HepG2 (cell line): ENCODE measurements around the gene ARL5B. TPM values are rescaled to one million over a fixed set of nuclear protein-coding genes. Genes with fewer than 3 reads are reported as not detected.

Experiments used
- ATAC-seq: fragments of 200-7000 bp; cut with Tn5 transposase; 3 replicates; pipeline ENCODE4 v1.9.1; 2020; ENCODE audit warnings: mild to moderate bottlenecking, moderate library complexity
- BruUV-seq: library from RNA; stranded (reverse); fragments of 400-500 nt; replicated peaks from 2 replicates; lab custom pipeline; 2021; lab: Mats Ljungman, UMichigan
- CTCF ChIA-PET: fragments of 300-600 bp; formaldehyde crosslinking; extraction: SDS; loops from one replicate; lab custom pipeline; 2021; ENCODE audit warnings: low total read pairs, inconsistent platforms, low intra/inter-chr PET ratio; lab: Yijun Ruan, JAX
- POLR2A ChIA-PET: fragments of 350-600 bp; sonication (Branson Sonifier 250); formaldehyde crosslinking; loops from one replicate; lab custom pipeline; 2020; ENCODE audit warnings: antibody characterized with exemption, inconsistent platforms; lab: Yijun Ruan, JAX
- DNase-seq: peaks from one replicate; pipeline ENCODE4 v3.0.0-alpha.2; 2015; ENCODE audit warnings: low spot score
- FAIRE-seq: peaks from 3 replicates; lab custom pipeline; 2011; peaks lifted over from hg19 to GRCh38; lab: Jason Lieb, UNC
- H2AFZ ChIP-seq: one replicate; pipeline ENCODE4 v1.6.1; 2011; ENCODE audit warnings: low read length, inconsistent platforms
- H3K27ac ChIP-seq: fragments of 300-600 bp; 3 replicates; pipeline ENCODE4 v1.8.0; 2011; ENCODE audit warnings: mixed run types, mild to moderate bottlenecking, mixed read lengths, low read length, inconsistent platforms; ENCODE audit not compliant: insufficient read depth; ENCODE audit errors: extremely low read length
- H3K27me3 ChIP-seq, 2 experiments: fragments of 200-600 bp in 1 of 2; 2 replicates in 1 of 2; 3 replicates in 1 of 2; pipeline versions ENCODE4 v1.6.0 to v1.8.0; 2011; ENCODE audit warnings: low read length in 2 of 2, mild to moderate bottlenecking in 2 of 2, moderate library complexity in 2 of 2, inconsistent platforms in 1 of 2; ENCODE audit not compliant: insufficient read depth in 2 of 2, control insufficient read depth in 1 of 2
- H3K36me3 ChIP-seq, 2 experiments: fragments of 200-600 bp in 1 of 2; replicated peaks in 1 of 2; 2 replicates in 1 of 2; 3 replicates in 1 of 2; pipeline versions ENCODE4 v1.5.1 to v1.8.0; 2011; ENCODE audit warnings: low read length in 2 of 2, inconsistent platforms in 1 of 2; ENCODE audit not compliant: insufficient read depth in 2 of 2, control insufficient read depth in 1 of 2
- H3K4me1 ChIP-seq: 2 replicates; pipeline ENCODE4 v1.5.1; 2012; ENCODE audit warnings: low read length, inconsistent platforms; ENCODE audit not compliant: insufficient read depth
- H3K4me2 ChIP-seq: 2 replicates; pipeline ENCODE4 v1.6.0; 2011; ENCODE audit warnings: low read depth, low read length, inconsistent platforms
- H3K4me3 ChIP-seq, 3 experiments: fragments of 200-600 bp in 1 of 3; sonication (generic), shearing (Covaris generic) in 1 of 3; replicated peaks in 1 of 3; 2 replicates each; pipeline ENCODE4 v1.5.1; 2011 to 2016; ENCODE audit warnings: low read length in 3 of 3, inconsistent platforms in 2 of 3, low read depth in 2 of 3, mild to moderate bottlenecking in 2 of 3, control low read depth in 1 of 3, mixed read lengths in 1 of 3; ENCODE audit not compliant: insufficient read depth in 1 of 3
- H3K79me2 ChIP-seq: one replicate; pipeline ENCODE4 v1.6.1; 2011; ENCODE audit warnings: low read length, inconsistent platforms; ENCODE audit not compliant: insufficient read depth
- H3K9ac ChIP-seq: 2 replicates; pipeline ENCODE4 v1.6.0; 2011; ENCODE audit warnings: mild to moderate bottlenecking, low read depth, low read length, inconsistent platforms; ENCODE audit not compliant: insufficient read depth
- H3K9me3 ChIP-seq: 2 replicates; pipeline ENCODE4 v1.5.1; 2012; ENCODE audit warnings: mild to moderate bottlenecking, low read length
- H4K20me1 ChIP-seq: 2 replicates; pipeline ENCODE4 v1.6.0; 2011; ENCODE audit warnings: inconsistent platforms, mild to moderate bottlenecking, low read length, moderate library complexity; ENCODE audit not compliant: insufficient read depth
- PLSCR1 ChIP-seq: sonication (generic); formaldehyde crosslinking; IDR thresholded peaks from 2 replicates; pipeline ENCODE4 v1.5.0; 2020; ENCODE audit warnings: missing genetic modification reagents, mild to moderate bottlenecking, borderline replicate concordance
- SKI ChIP-seq: fragments of 450-650 bp; IDR thresholded peaks from one replicate; pipeline ENCODE4 v1.6.1; 2018; ENCODE audit warnings: mild to moderate bottlenecking; ENCODE audit not compliant: partially characterized antibody
- TARDBP ChIP-seq: sonication (generic); formaldehyde crosslinking; IDR thresholded peaks from 2 replicates; pipeline ENCODE4 v1.8.0; 2022; ENCODE audit warnings: mild to moderate bottlenecking, missing genetic modification reagents
- TCF7L2 ChIP-seq: IDR thresholded peaks from 2 replicates; pipeline ENCODE4 v1.6.1; 2011; ENCODE audit warnings: mild to moderate bottlenecking, low read depth, low read length, moderate library complexity
- ZMYM3 ChIP-seq: sonication (generic); formaldehyde crosslinking; IDR thresholded peaks from 2 replicates; pipeline ENCODE4 v1.5.1; 2020; ENCODE audit warnings: mild to moderate bottlenecking, missing genetic modification reagents
- ZNF431 ChIP-seq: sonication (generic); formaldehyde crosslinking; IDR thresholded peaks from 2 replicates; pipeline ENCODE4 v1.9.0; 2022; ENCODE audit warnings: missing genetic modification reagents, low read depth, mild to moderate bottlenecking, borderline replicate concordance
- ZNF484 ChIP-seq: sonication (generic); formaldehyde crosslinking; IDR thresholded peaks from 2 replicates; pipeline ENCODE4 v1.5.1; 2020; ENCODE audit warnings: mild to moderate bottlenecking, low read depth, missing genetic modification reagents, borderline replicate concordance
- ZNF770 ChIP-seq: sonication (generic); formaldehyde crosslinking; IDR thresholded peaks from 2 replicates; pipeline ENCODE4 v1.5.0; 2020; ENCODE audit warnings: mild to moderate bottlenecking, missing genetic modification reagents
- ZNF790 ChIP-seq: sonication (generic); formaldehyde crosslinking; IDR thresholded peaks from 2 replicates; pipeline ENCODE4 v1.8.0; 2022; ENCODE audit warnings: missing genetic modification reagents, mild to moderate bottlenecking, borderline replicate concordance
- WGBS: methylation state at CpG from one replicate; pipeline ENCODE4 v1.1.6; 2017; ENCODE audit warnings: low lambda C conversion rate; 5-methylcytosine and 5-hydroxymethylcytosine counted together
- in situ Hi-C: cut with HindIII; loops from 2 replicates; pipeline ENCODE4 v1.10.0; 2017; ENCODE audit warnings: low pct_unique_long_range_greater_than_20kb; ENCODE audit not compliant: extremely low pct_ligation_motif_present
- intact Hi-C: fragments of 100-400 bp; cut with micrococcal nuclease; formaldehyde crosslinking; loops from one replicate; pipeline ENCODE4 v1.10.0; 2022; ENCODE audit not compliant: unreplicated experiment
- polyA plus RNA-seq, 8 experiments: library from polyadenylated mRNA; depleted of rRNA in 3 of 8; stranded (reverse) in 7 of 8; unstranded in 1 of 8; fragments of >200 nt; fragmentation: Illumina TruSeq in 4 of 8; extraction: Trizol in 4 of 8; gene quantifications; 2 replicates each; pipeline versions ENCODE4 v1.2.1 to v1.2.3, GENCODE V29; 2011 to 2016; ENCODE audit warnings: low read depth in 4 of 8, missing spikeins in 1 of 8, mixed read lengths in 1 of 8; ENCODE audit not compliant: insufficient read depth in 1 of 8
- total RNA-seq, 5 experiments: library from RNA; depleted of rRNA; stranded (reverse); fragments of >200 nt; fragmentation: Illumina TruSeq; extraction: Trizol; gene quantifications; 2 replicates each; pipeline ENCODE4 v1.2.3, GENCODE V29; 2016; ENCODE audit warnings: low read depth in 1 of 5
- TF ChIP-seq, protein P1 (sequence below): IDR thresholded peaks from 2 replicates; pipeline ENCODE4 v1.6.1; 2016; ENCODE audit warnings: missing compliant biosample characterization, missing genetic modification reagents, borderline replicate concordance

ARL5B gene
- total and polyA plus RNA-seq, 2 of the 13 experiments (the other 11 are each of a cell fraction or from before 2014, with no cell fraction given): 26.6 to 32.7 TPM

GRCh38 chr10:18647945-18648344 is 11.3 kb upstream of the ARL5B start:
- H2AFZ ChIP-seq: no peak overlapping the region
- no peak for TF ChIP-seq TCF7L2
- TF ChIP-seq ZNF484 (CRISPR knock-in tag): no peak
- TF ChIP-seq SKI: no peak
- no peak for TF ChIP-seq ZNF790
- no peak for TF ChIP-seq TARDBP
- no peaks in the 10 kb centered on the region; a peak in 1 of 5 replicates for H3K27me3 ChIP-seq
- H3K9ac ChIP-seq: no peak overlapping the region
- peak overlapping the region; percentile 82; the same call in 1 of the 2 replicates for H3K4me2 ChIP-seq
- ChIA-PET POLR2A (interaction anchor here (2.1 to 2.4 kb wide), 2 partner anchors 8 to 11 kb away, joined by 9 to 10 read pairs; partner anchors contain the start of gene ARL5B), CTCF (no interaction called here)
- H3K4me3 ChIP-seq: no peak overlapping the region
- DNase-seq: no peak
- ATAC-seq: no peak
- no peaks in the 10 kb centered on the region for H4K20me1 ChIP-seq
- WGBS: 92% methylated on average over 3 of the region's 3 CpGs
- H3K36me3 ChIP-seq: peaks cover 2 to 20% of the 10 kb centered on the region in 2 experiments; a peak in 4 of 5 replicates
- H3K9me3 ChIP-seq: no peaks in the 10 kb centered on the region
- no TSS peak for BruUV-seq
- H3K27ac ChIP-seq: no peak overlapping the region
- FAIRE-seq: no peak
- H3K79me2 ChIP-seq: peaks cover 40% of the 10 kb centered on the region
- in situ Hi-C loops (no loop called here), intact Hi-C loops (no loop called here)
- H3K4me1 ChIP-seq: peaks cover 34% of the 10 kb centered on the region

- H3K9me3 ChIP-seq: no peaks in the 10 kb centered on the region
- BruUV-seq: no TSS peak
- TF ChIP-seq, protein P1, sequence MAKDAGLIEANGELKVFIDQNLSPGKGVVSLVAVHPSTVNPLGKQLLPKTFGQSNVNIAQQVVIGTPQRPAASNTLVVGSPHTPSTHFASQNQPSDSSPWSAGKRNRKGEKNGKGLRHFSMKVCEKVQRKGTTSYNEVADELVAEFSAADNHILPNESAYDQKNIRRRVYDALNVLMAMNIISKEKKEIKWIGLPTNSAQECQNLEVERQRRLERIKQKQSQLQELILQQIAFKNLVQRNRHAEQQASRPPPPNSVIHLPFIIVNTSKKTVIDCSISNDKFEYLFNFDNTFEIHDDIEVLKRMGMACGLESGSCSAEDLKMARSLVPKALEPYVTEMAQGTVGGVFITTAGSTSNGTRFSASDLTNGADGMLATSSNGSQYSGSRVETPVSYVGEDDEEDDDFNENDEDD (CRISPR knock-in tag): no peak
- TF ChIP-seq PLSCR1 (CRISPR knock-in tag) (no peak), ZMYM3 (peak; percentile 52; the same call in 1 of the 2 replicates), ZNF431 (CRISPR knock-in tag) (no peak), ZNF770 (peak; percentile 95)
- TF ChIP-seq, all 625 proteins: peak for 2
- Histone ChIP-seq H4K20me1 (no peaks in the 10 kb centered on the region), H3K79me2 (peaks cover 31% of the 10 kb centered on the region), H3K4me3 (peak overlapping the region; percentile 74 to 99 (median 84)), H3K36me3 (peaks cover 2 to 16% of the 10 kb centered on the region in 2 experiments; a peak in 3 of 5 replicates), H3K4me1 (peaks cover 34% of the 10 kb centered on the region), H3K27me3 (no peaks in the 10 kb centered on the region; a peak in 1 of 5 replicates), H3K9ac (peak overlapping the region; percentile 81), H3K27ac (peak overlapping the region; percentile 75), H3K4me2 (peak overlapping the region; percentile 82), H2AFZ (no peak overlapping the region)
- no peak for DNase-seq
- ATAC-seq: no peak
- WGBS: 42% methylated on average over 7 of the region's 7 CpGs
- FAIRE-seq: no peak
- CTCF ChIA-PET: no interaction called here
- in situ Hi-C loops (no loop called here), intact Hi-C loops (no loop called here)
- POLR2A ChIA-PET: interaction anchor here (0.8 to 2.4 kb wide), 4 partner anchors 10 to 17 kb away, joined by 3 to 10 read pairs (median 6); partner anchors contain the start of gene ARL5B
Observed at GRCh38 chr10:18649364-18649959, 9.8 kb upstream of the ARL5B start.
